Motor neuron (in vitro differentiated cells): ENCODE results near the gene WASL. TPM values are rescaled to one million over a fixed set of nuclear protein-coding genes. Genes with fewer than 3 reads are reported as not detected.

Source experiments
- ATAC-seq, 8 experiments: fragments of 200-7000 bp; cut with Tn5 transposase; replicated peaks in 6 of 8; 2 replicates each; pipeline ENCODE4 v1.8.0; 2021; ENCODE audit warnings: mild to moderate bottlenecking in 8 of 8, moderate library complexity in 8 of 8
- H3K27ac ChIP-seq, 2 donors: fragments of 250-450 bp; sonication (Bioruptor Pico); 2 replicates each; pipeline ENCODE4 v1.9.0; 2021; ENCODE audit warnings: antibody characterized with exemption in 2 of 2, mild to moderate bottlenecking in 2 of 2, moderate library complexity in 1 of 2
- H3K4me1 ChIP-seq, 2 donors: fragments of 250-450 bp; sonication (Bioruptor Pico); replicated peaks in 1 of 2; 2 replicates each; pipeline ENCODE4 v1.6.1; 2021; ENCODE audit warnings: antibody characterized with exemption in 2 of 2, mild to moderate bottlenecking in 2 of 2, moderate library complexity in 1 of 2
- H3K4me3 ChIP-seq, 5 donors: fragments of 250-450 bp; sonication (Bioruptor Pico); 2 replicates each; pipeline ENCODE4 v1.9.0; 2021; ENCODE audit warnings: antibody characterized with exemption in 5 of 5, mild to moderate bottlenecking in 5 of 5, moderate library complexity in 4 of 5
- WGBS, 10 experiments: fragments of 450-650 bp; shearing (Covaris generic); methylation state at CpG; one replicate each; pipeline ENCODE4 v1.0.0; 2022; 5-methylcytosine and 5-hydroxymethylcytosine counted together
- in situ Hi-C, 9 experiments: fragments of 400-800 bp; cut with MboI; loops; one replicate each; pipeline ENCODE4 v1.15.0; 2021; ENCODE audit warnings: low sequenced_read_pairs in 9 of 9, low pct_unique_long_range_greater_than_20kb in 2 of 9; ENCODE audit not compliant: unreplicated experiment in 9 of 9
- total RNA-seq, 8 experiments: library from RNA; unstranded; fragments of 300-600 nt; gene quantifications; 2 replicates each; pipeline versions ENCODE4 v1.2.3 to v1.2.4, GENCODE V29; 2022

Gene WASL
- total RNA-seq, 8 experiments from 2014 or later = 18.8 to 35.6 (median 27.1) TPM

- no peak overlapping the region for H3K27ac ChIP-seq
- 93 to 100% (median 100%) methylated on average over 1 to 5 of the region's 5 CpGs; no CpG with 5 or more reads in 3 of the 10 experiments for WGBS, 10 experiments
- H3K4me1 ChIP-seq = no peaks in the 10 kb centered on the region
- in situ Hi-C loops = no loop called here
- no peak overlapping the region for H3K4me3 ChIP-seq
- no peak for ATAC-seq
These were observed 75.6 kb downstream of the WASL start for GRCh38 chr7:123673137-123673732.

GRCh38 chr7:123669485-123669884, 79.3 kb downstream of the WASL start:
- ATAC-seq = no peak
- H3K27ac ChIP-seq = no peak overlapping the region
- in situ Hi-C loops = no loop called here
- no peak overlapping the region for H3K4me3 ChIP-seq
- 44 to 100% (median 93%) methylated on average over 1 to 7 of the region's 7 CpGs for WGBS, 10 experiments
- H3K4me1 ChIP-seq = no peaks in the 10 kb centered on the region

GRCh38 chr7:123666492-123666891, 82.3 kb downstream of the WASL start:
- in situ Hi-C loops = no loop called here
- 0 to 88% (median 49%) methylated on average over 1 of the region's 1 CpG; no CpG with 5 or more reads in 6 of the 10 experiments for WGBS, 10 experiments
- H3K4me1 ChIP-seq = no peaks in the 10 kb centered on the region
- H3K27ac ChIP-seq = no peak overlapping the region
- no peak overlapping the region for H3K4me3 ChIP-seq
- ATAC-seq = peak in 6 of 8 experiments; percentile 38 to 94 (median 86)

GRCh38 chr7:123665896-123666295, 82.9 kb downstream of the WASL start:
- Histone ChIP-seq H3K4me1 (no peaks in the 10 kb centered on the region), H3K4me3 (no peak overlapping the region), H3K27ac (no peak overlapping the region)
- no peak for ATAC-seq
- in situ Hi-C loops = no loop called here
- WGBS, 10 experiments = 17 to 80% (median 75%) methylated on average over 1 of the region's 1 CpG; no CpG with 5 or more reads in 6 of the 10 experiments

GRCh38 chr7:123665157-123665556, 83.6 kb downstream of the WASL start:
- WGBS, 10 experiments = 40 to 100% (median 83%) methylated on average over 1 to 2 of the region's 2 CpGs; no CpG with 5 or more reads in 1 of the 10 experiments
- in situ Hi-C loops = no loop called here
- no peak for ATAC-seq
- Histone ChIP-seq H3K4me3 (no peak overlapping the region), H3K27ac (no peak overlapping the region), H3K4me1 (no peaks in the 10 kb centered on the region)

GRCh38 chr7:123663200-123663599, 85.6 kb downstream of the WASL start:
- no peak overlapping the region for H3K4me3 ChIP-seq
- in situ Hi-C loops = no loop called here
- H3K4me1 ChIP-seq = no peaks in the 10 kb centered on the region
- no peak overlapping the region for H3K27ac ChIP-seq
- 0 to 100% (median 93%) methylated on average over 1 to 6 of the region's 6 CpGs for WGBS, 10 experiments
- ATAC-seq = no peak

- Histone ChIP-seq H3K4me1 (no peaks in the 10 kb centered on the region), H3K4me3 (no peak overlapping the region), H3K27ac (no peak overlapping the region)
- no peak for ATAC-seq
- 0 to 100% (median 66%) methylated on average over 1 to 2 of the region's 3 CpGs; no CpG with 5 or more reads in 1 of the 10 experiments for WGBS, 10 experiments
- in situ Hi-C loops = no loop called here
These were observed 86.0 kb downstream of the WASL start for GRCh38 chr7:123662755-123663154.

GRCh38 chr7:123662293-123662692, 86.5 kb downstream of the WASL start:
- Histone ChIP-seq H3K27ac (no peak overlapping the region), H3K4me3 (no peak overlapping the region), H3K4me1 (no peaks in the 10 kb centered on the region)
- WGBS, 10 experiments = 62 to 100% (median 93%) methylated on average over 1 to 13 of the region's 15 CpGs; no CpG with 5 or more reads in 1 of the 10 experiments
- in situ Hi-C loops = no loop called here
- ATAC-seq = no peak

GRCh38 chr7:123661765-123662164, 87.0 kb downstream of the WASL start:
- in situ Hi-C loops = no loop called here
- H3K27ac ChIP-seq = no peak overlapping the region
- no peak overlapping the region for H3K4me3 ChIP-seq
- no peaks in the 10 kb centered on the region for H3K4me1 ChIP-seq
- WGBS, 10 experiments = 40 to 100% (median 88%) methylated on average over 1 of the region's 1 CpG; no CpG with 5 or more reads in 2 of the 10 experiments
- no peak for ATAC-seq

GRCh38 chr7:123660514-123661354, 88.1 kb downstream of the WASL start:
- H3K4me3 ChIP-seq = no peak overlapping the region
- in situ Hi-C loops = no loop called here
- no peaks in the 10 kb centered on the region for H3K4me1 ChIP-seq
- 25 to 83% (median 64%) methylated on average over 1 to 8 of the region's 8 CpGs for WGBS, 10 experiments
- no peak for ATAC-seq
- no peak overlapping the region for H3K27ac ChIP-seq

GRCh38 chr7:123658023-123658422, 90.8 kb downstream of the WASL start:
- in situ Hi-C loops = no loop called here
- Histone ChIP-seq H3K4me1 (no peaks in the 10 kb centered on the region), H3K4me3 (no peak overlapping the region), H3K27ac (no peak overlapping the region)
- ATAC-seq = no peak
- WGBS, 10 experiments = 50 to 100% (median 86%) methylated on average over 1 to 4 of the region's 6 CpGs; no CpG with 5 or more reads in 2 of the 10 experiments

- no peak overlapping the region for H3K27ac ChIP-seq
- H3K4me1 ChIP-seq = no peaks in the 10 kb centered on the region
- H3K4me3 ChIP-seq = no peak overlapping the region
- in situ Hi-C loops = no loop called here
- ATAC-seq = no peak
- 67 to 90% (median 86%) methylated on average over 1 of the region's 1 CpG; no CpG with 5 or more reads in 7 of the 10 experiments for WGBS, 10 experiments
These were observed 91.5 kb downstream of the WASL start for GRCh38 chr7:123657304-123657685.

GRCh38 chr7:123656544-123657303, 92.1 kb downstream of the WASL start:
- Histone ChIP-seq H3K4me1 (no peaks in the 10 kb centered on the region), H3K27ac (no peak overlapping the region), H3K4me3 (no peak overlapping the region)
- ATAC-seq = no peak
- in situ Hi-C loops = no loop called here
- 38 to 100% (median 86%) methylated on average over 1 to 6 of the region's 6 CpGs for WGBS, 10 experiments
